Tibial nerve (tissue), 4 donors: Measurements from ENCODE around the gene GALNT18.

Experiments
- EP300 ChIP-seq, 2 donors: sonication (generic); formaldehyde crosslinking; IDR thresholded peaks; one replicate each; pipeline ENCODE4 v1.6.1; 2017; ENCODE audit warnings: antibody characterized with exemption in 2 of 2, mild to moderate bottlenecking in 1 of 2
- POLR2A ChIP-seq, 2 donors: fragments of 450-650 bp; IDR thresholded peaks; one replicate each; pipeline ENCODE4 v1.6.1; 2017; ENCODE audit warnings: antibody characterized with exemption in 2 of 2, mild to moderate bottlenecking in 2 of 2, moderate library complexity in 2 of 2
- TF ChIP-seq, protein P1 (sequence below), 5 experiments: fragments of 200-600 bp in 3 of 5; fragments of 450-650 bp in 2 of 5; sonication (generic) in 3 of 5; IDR thresholded peaks; one replicate each; pipeline ENCODE4 v1.5.1; 2016 to 2019; ENCODE audit warnings: antibody characterized with exemption in 5 of 5, mild to moderate bottlenecking in 3 of 5, moderate library complexity in 2 of 5

- TF ChIP-seq, protein P1, sequence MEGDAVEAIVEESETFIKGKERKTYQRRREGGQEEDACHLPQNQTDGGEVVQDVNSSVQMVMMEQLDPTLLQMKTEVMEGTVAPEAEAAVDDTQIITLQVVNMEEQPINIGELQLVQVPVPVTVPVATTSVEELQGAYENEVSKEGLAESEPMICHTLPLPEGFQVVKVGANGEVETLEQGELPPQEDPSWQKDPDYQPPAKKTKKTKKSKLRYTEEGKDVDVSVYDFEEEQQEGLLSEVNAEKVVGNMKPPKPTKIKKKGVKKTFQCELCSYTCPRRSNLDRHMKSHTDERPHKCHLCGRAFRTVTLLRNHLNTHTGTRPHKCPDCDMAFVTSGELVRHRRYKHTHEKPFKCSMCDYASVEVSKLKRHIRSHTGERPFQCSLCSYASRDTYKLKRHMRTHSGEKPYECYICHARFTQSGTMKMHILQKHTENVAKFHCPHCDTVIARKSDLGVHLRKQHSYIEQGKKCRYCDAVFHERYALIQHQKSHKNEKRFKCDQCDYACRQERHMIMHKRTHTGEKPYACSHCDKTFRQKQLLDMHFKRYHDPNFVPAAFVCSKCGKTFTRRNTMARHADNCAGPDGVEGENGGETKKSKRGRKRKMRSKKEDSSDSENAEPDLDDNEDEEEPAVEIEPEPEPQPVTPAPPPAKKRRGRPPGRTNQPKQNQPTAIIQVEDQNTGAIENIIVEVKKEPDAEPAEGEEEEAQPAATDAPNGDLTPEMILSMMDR (IDR thresholded peaks at IDR 0.05), result no peak
- TF ChIP-seq POLR2A (IDR thresholded peaks at IDR 0.05), result no peak
- no peak for TF ChIP-seq EP300 (IDR thresholded peaks at IDR 0.05)
Measured at GRCh38 chr11:11441516-11441915, 180.3 kb downstream of the GALNT18 start.
